HT1080 (cell line): ENCODE measurements around the gene PRXL2A. TPM values are rescaled to one million over a fixed set of nuclear protein-coding genes. Genes with fewer than 3 reads are reported as not detected.

Source experiments
- DNase-seq: peaks from one replicate; pipeline ENCODE4 v3.0.0-alpha.2; 2015; ENCODE audit warnings: low read depth
- polyA plus RNA-seq, 2 experiments: library from polyadenylated mRNA; depleted of rRNA; stranded (reverse); fragments of >200 nt; gene quantifications; 2 replicates each; pipeline ENCODE4 v1.2.3, GENCODE V29; 2015
- total RNA-seq: library from RNA; depleted of rRNA; stranded (reverse); fragments of >200 nt; shearing (Covaris generic); gene quantifications from 2 replicates; pipeline ENCODE4 v1.2.3, GENCODE V29; 2014; rRNA removed

Gene PRXL2A
- 0.07 and 0.39 TPM in 2 replicates for total RNA-seq
- 0.24 TPM in 2 replicates for polyA plus RNA-seq (2015; cell fraction: cytosol; rRNA removed)
- polyA plus RNA-seq (2015; cell fraction: nucleus; rRNA removed), result not detected in 2 replicates

DNA sequence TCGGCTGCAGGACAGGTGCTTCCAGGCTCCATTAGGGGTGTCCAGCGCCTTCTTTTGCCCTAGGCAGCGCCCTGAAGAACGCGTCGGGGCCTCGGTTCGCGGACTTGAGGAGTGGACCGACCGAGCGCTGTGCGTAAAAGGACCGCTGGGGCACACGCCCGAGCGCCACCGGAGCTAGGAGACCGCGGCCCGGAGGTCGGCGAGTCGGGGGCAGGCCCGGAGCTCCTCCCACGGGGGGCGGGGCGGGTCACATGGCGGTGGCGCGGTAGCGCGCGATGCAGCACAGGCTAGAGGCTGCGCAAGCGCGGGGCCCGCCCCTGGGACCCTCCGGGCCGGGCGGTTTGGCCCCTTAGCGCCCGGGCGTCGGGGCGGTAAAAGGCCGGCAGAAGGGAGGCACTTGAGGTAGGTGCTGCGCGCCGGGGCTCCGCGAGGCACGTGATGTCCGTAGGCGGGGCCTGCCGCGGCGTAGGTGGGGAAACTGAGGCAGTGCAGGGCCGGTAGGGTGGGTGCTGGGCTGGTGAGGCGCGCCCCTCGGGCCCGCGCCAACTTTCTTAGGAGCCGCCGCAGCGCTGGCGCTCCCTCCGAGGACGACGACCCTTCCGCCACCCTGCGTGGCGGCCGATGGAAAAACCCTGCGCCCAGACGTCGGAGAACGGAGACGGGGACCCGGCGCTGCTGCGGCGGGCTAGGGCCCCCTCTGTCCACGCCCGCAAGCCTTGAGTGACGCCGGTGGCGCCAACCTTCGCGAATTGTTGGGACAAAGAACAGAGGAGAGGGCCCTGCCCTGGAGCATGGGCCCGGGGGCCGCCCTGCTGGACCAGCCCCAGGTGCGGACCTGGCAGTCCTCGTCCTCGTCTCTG, at the start of gene PRXL2A:
PRXL2A (plus strand) TSS at position 310 of the 860 bp plus-strand sequence. CDS start 11,917 bp downstream, outside the sequence.
- DNase-seq, result no peak

GRCh38 chr10:80358925-80359324, 49.4 kb upstream of the PRXL2A start:
- peak; percentile 18 for DNase-seq

DNA sequence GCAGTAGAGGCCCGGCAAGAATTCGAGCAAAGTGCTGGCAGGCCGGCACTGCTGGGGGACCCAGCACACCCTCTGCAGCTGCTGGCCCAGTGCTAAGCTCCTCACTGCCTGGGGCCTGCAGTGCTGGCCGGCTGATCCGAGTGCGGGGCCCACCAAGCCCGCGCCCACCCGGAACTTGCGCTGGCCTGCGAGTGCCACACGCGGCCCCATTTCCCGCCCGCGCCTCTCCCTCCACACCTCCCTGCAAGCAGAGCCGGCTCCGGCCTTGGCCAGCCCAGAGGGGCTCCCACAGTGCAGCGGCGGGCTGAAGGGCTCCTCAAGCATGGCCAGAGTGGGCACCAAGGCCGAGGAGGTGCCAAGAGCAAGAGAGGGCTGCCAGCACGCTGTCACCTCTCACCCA, 48.7 kb upstream of the PRXL2A start:
- DNase-seq, result no peak

DNA sequence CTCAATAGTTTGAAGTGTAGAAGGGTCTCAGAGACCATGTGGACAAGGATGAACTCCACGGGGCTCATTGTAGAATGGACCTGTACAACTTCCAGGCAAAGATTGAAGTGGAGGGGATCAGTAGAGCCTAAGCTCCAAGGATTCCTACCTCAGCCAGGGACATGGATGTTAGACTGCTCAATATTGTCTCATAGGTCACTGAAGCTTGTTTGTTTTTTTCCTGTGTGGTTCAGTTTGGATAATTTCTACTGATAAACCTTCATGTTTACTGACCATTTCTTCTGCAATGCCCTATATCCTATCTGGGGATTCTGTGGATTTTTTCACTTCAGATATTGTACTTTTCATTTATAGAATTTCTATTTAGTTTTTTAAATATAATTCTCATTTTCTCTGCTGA, 42.8 kb upstream of the PRXL2A start:
- no peak for DNase-seq

DNA sequence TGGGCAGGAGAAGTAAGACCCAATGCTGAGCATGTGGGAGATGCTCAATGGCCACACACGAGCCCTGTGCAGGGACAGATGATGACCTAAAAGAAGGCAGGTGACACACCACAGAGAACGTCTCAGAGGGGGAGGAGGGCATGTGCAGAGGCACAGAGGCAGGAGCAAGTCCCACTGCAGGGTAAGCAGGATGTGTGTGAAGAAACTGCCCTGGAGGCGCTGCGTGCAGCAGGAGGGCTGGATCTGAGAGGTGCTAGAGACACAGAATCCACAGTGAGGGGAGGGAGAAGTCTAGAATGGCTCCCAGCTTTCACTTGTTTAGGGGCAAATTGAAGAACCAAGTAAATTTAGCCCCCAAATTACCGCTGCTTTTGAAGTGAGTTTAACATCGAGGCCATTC, 36.9 kb upstream of the PRXL2A start:
- DNase-seq, result no peak

GRCh38 chr10:80372675-80373074, 35.7 kb upstream of the PRXL2A start:
- DNase-seq, result no peak

DNA sequence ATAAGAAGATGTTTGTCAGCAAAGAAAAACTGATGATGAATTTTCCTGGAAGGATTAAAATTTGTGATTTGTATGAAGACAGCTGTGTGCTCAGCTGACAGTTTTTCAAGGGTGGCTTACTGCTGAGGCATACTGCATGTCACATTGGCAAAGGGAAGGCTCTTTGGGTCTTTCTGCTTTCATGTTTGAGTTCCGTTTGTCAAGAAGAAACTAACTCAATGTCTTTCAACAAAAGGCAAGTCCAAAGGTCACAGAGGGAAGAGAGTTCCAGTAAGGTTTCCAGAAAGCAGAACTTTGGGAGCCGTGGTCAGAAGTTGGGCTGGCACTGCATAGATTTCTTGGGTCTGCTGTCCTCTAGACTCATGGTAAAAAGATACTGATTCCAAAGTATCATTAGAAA, 34.8 kb upstream of the PRXL2A start:
- no peak for DNase-seq

GRCh38 chr10:80379701-80380100, 28.6 kb upstream of the PRXL2A start:
- no peak for DNase-seq

DNA sequence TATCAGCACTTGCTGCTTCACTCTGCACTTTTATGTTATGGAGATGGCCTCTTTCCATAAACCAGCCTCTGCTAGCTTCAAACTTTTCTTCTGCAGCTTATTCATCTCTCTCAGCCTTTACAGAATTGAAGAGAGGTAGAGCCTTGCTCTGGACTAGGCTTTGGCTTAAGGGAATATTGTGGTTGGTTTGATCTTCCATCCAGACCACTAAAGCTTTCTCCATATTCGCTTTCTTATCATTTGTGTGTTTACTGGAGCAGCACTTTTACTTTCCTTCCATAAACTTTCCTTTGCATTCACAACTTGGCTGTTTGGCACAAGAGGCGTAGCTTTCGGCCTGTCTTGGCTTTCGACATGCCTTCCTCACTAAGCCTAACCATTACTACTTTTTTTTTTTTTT, 28.2 kb upstream of the PRXL2A start:
- DNase-seq, result no peak

GRCh38 chr10:80382989-80383388, 25.4 kb upstream of the PRXL2A start:
- DNase-seq, result peak; percentile 35

DNA sequence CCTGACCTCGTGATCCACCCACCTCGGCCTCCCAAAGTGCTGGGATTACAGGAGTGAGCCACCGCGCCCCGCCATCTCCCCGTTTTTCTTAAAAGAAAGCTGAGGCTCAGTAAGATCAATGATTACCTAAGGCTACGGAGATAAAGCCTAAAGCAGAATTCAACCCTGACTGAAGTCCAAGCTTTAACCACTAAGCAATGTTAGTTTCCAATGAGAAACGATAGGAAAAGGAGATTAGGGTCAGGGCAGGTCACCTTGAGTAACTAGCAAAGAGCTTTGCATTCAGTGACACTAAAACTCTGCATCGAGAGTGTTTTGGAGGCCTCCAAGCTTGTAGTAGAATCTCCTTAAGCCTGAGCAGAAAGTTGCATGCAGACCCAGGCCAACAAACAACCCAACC, 17.6 kb upstream of the PRXL2A start:
- no peak for DNase-seq

- no peak for DNase-seq
These were observed 16.1 kb upstream of the PRXL2A start for GRCh38 chr10:80392250-80392649.

DNA sequence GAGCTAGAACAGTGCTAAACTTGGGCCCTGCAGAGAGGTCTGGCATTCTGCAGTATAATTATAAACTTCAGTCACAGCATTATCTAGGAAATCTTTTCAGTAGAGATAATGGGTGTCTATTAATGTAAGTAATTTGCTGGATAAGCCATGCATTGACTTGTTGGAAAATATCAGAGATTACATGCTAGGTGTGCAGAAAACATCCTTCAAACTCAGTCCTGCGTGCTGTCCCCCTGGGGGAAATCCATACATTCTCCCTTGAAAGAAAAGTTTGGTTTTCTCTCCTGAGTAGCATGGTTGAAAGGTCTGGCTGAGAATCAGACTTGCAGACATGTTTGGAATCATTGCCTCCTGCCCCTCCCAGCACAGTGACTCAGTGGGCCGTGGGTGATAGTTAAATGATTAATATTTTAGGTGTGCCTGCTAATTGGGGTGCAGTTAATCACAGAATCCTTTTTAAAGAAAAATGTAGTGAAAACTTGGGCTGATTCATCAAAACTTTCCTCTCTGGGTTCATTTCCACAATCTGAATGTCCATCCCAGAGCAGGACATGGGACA, 13.9 kb upstream of the PRXL2A start:
- DNase-seq, result no peak

GRCh38 chr10:80397014-80397413, 11.3 kb upstream of the PRXL2A start:
- DNase-seq, result no peak

GRCh38 chr10:80400136-80400804, 8.1 kb upstream of the PRXL2A start:
- no peak for DNase-seq

DNA sequence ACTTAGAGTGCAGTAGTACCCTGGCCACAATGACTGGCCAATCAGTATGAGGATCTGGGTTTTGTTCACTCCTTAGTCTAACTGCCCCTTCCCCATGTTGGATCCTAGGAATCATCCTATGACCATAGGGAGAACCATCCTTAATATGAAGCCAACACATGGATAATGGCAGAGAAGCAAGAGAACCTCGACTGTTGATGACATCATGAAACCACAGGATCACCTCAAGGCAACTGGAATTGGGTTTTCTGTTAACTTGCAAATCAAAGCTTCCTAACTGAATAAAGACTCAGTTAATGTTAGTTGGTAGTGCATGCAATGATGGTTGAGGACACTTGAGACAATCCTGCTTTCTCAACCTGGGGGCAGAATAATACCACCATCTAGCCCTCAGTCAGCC, 3.3 kb upstream of the PRXL2A start:
- no peak for DNase-seq

- DNase-seq, result no peak
These were observed 2.7 kb upstream of the PRXL2A start for GRCh38 chr10:80405626-80406025.

DNA sequence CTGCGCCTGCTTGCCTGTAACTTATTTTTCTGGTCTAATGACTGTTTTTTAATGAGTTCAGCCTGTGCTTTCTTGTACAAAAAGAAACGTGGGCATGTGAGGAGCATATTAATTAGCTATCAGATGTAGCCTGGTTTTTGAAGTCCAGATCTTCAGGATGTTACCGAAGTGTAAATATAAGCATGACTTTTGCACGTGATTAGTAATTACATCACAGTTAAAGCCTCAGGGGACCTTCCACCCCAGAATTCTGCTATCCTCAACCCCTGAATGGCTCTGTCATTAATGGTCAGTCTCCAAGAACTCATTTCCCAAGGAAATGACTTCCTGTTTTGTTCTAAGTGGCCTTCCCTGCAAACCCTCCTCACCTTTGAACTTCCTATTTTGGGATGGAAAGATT, 2.1 kb upstream of the PRXL2A start:
- DNase-seq, result no peak

GRCh38 chr10:80407812-80408241, 524 bp upstream of the PRXL2A start:
- DNase-seq, result no peak

- no peak for DNase-seq
These were observed 770 bp downstream of the PRXL2A start for GRCh38 chr10:80409121-80409520.

DNA sequence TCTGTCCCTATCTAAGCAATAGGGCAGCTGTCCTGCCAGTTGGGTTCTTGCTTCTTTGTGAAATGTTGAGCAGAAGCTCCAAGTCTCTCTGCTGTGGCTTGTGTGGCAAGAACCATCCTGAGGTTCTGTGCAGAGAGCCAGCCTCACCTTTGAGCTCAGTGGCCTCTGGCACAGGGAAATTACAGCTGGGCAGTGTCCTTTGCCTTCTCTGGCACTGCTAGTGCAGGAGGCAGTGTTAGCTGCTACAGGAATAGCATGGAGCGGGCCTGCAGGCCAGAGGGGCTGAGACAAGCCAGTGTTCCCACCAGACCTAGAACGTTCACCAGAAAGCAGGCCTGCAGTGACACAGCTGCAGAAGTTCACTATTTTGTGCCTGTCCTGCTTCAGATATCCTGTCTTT, 1.8 kb downstream of the PRXL2A start:
- DNase-seq, result no peak

DNA sequence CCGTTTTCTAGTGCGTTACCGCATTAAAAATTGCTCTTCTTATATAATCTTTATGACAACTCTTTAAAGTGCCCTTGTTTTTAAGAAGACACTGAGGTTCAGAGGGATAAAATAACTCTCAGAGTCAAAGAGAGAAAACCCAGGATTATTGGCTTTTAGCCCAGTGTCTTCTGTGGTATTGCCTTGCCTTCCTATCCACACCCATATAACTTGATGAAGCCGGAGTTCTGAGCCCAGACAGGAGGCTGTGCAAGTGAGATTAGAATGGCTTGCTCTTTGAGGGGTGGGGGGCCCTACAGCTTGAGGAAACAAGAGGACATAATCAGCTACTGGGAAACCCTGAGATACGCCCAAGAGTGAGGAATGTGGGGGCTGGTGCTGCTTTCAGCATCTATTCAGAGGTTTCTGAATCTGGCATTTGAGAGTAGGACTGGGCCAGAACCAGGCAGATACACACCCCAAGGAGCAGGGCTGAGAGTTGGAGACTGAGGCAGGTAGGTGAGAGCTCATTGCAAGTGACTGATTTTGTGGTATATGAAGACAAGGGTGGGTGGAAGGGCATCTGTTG, 2.3 kb downstream of the PRXL2A start:
- DNase-seq, result no peak
